ENCODE data around the gene FBXL7. TPM values are rescaled to one million over a fixed set of nuclear protein-coding genes. Genes with fewer than 3 reads are reported as not detected.

Gene FBXL7
- total and polyA plus RNA-seq, 2 of the 8 experiments (the other 6 are each of a cell fraction or from before 2014, with no cell fraction given): 17.7 to 17.8 TPM

GRCh38 chr5:15495026-15495425, 5.0 kb upstream of the FBXL7 start (continued):
- TF ChIP-seq HDAC6 (IDR thresholded peaks at IDR 0.05; ENCODE audit: low read depth, low read length): no peak
- no peak for TF ChIP-seq NRF1 (IDR thresholded peaks at IDR 0.05; ENCODE audit: low read depth, low read length)

Measured in H1 (cell line).